ENCODE results near the gene CMPK2.

GRCh38 chr2:6827566-6828298, 38.0 kb downstream of the CMPK2 start:
- no peak for TF ChIP-seq PHB2 (IDR thresholded peaks at IDR 0.05; ENCODE audit: low read depth)
- TF ChIP-seq CEBPZ (IDR thresholded peaks at IDR 0.05; ENCODE audit: borderline replicate concordance, low read depth, low read length) = no peak
- TF ChIP-seq HCFC1 (IDR thresholded peaks at IDR 0.05; ENCODE audit: low read depth, low read length) = no peak
- TF ChIP-seq EGR1 (conservative IDR thresholded peaks at IDR 0.05) = no peak
- no peak for TF ChIP-seq ZNF512 (tag; IDR thresholded peaks at IDR 0.05)
- TF ChIP-seq CTCF (IDR thresholded peaks at IDR 0.05 in 2 of 3, conservative IDR thresholded peaks at IDR 0.05 in 1 of 3; ENCODE audit: insufficient read depth in 2 of 3, low read depth in 1 of 3, low read length in 3 of 3) = no peak
- no peak for TF ChIP-seq MGA (IDR thresholded peaks at IDR 0.05)
- no peak for TF ChIP-seq ZBTB26 (CRISPR knock-in tag; IDR thresholded peaks at IDR 0.05)
- no peak for TF ChIP-seq PCBP1 (IDR thresholded peaks at IDR 0.05; ENCODE audit: low read depth, low read length, poor library complexity, severe bottlenecking)

Data from K562 (cell line).